ENCODE results near the gene GNG7.

- TF ChIP-seq EZH2phosphoT487 (IDR thresholded peaks at IDR 0.05; ENCODE audit: borderline replicate concordance, low read length) (no peak), CTCF (conservative IDR thresholded peaks at IDR 0.05; ENCODE audit: low read depth, low read length) (no peak)
Measured at GRCh38 chr19:2533686-2534422, 168.6 kb downstream of the GNG7 start.
